ENCODE results near the gene PI4KB. TPM values are rescaled to one million over a fixed set of nuclear protein-coding genes. Genes with fewer than 3 reads are reported as not detected.

The PI4KB gene
- total RNA-seq, 1 experiment from 2014 or later = 52.7 TPM

DNA sequence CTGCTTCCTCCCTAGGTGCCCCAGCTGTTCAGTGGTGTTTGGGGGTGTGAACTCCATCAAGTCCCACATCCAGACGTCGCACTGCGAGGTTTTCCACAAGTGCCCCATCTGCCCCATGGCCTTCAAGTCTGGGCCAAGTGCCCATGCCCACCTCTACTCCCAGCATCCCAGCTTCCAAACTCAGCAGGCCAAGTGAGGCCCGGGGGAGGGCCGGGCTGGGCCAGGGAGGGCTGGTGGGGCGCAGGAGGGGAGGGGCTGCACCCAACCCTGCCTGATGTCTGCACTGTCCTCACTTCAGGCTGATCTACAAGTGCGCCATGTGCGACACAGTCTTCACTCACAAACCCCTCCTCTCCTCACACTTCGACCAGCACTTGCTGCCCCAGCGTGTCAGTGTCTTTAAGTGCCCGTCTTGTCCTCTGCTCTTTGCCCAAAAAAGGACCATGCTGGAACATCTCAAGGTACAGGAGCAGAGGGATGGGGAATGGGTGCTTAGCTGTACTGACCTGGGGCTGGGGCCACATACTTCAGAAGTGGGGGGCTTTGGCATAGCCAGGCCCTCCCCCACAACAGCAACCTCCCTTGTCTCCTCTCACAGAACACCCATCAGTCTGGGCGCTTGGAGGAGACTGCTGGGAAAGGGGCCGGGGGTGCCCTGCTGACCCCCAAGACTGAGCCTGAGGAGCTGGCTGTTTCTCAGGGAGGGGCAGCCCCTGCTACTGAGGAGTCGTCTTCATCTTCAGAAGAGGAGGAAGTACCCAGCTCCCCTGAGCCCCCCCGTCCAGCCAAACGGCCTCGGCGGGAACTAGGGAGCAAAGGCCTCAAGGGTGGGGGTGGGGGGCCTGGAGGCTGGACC, 37.9 kb downstream of the PI4KB start:
- Histone ChIP-seq H3K4me1 (no peaks in the 10 kb centered on the region), H3K27me3 (replicated peaks; ENCODE audit: control insufficient read depth, insufficient read depth, low read length) (no peaks in the 10 kb centered on the region), H3K4me3 (ENCODE audit: low read depth, low read length) (no peak overlapping the region), H3K36me3 (ENCODE audit: control insufficient read depth, insufficient read depth, low read length) (peaks cover 7% of the 10 kb centered on the region), H3K9me3 (no peaks in the 10 kb centered on the region)
- TF ChIP-seq, protein P1, sequence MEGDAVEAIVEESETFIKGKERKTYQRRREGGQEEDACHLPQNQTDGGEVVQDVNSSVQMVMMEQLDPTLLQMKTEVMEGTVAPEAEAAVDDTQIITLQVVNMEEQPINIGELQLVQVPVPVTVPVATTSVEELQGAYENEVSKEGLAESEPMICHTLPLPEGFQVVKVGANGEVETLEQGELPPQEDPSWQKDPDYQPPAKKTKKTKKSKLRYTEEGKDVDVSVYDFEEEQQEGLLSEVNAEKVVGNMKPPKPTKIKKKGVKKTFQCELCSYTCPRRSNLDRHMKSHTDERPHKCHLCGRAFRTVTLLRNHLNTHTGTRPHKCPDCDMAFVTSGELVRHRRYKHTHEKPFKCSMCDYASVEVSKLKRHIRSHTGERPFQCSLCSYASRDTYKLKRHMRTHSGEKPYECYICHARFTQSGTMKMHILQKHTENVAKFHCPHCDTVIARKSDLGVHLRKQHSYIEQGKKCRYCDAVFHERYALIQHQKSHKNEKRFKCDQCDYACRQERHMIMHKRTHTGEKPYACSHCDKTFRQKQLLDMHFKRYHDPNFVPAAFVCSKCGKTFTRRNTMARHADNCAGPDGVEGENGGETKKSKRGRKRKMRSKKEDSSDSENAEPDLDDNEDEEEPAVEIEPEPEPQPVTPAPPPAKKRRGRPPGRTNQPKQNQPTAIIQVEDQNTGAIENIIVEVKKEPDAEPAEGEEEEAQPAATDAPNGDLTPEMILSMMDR (IDR thresholded peaks at IDR 0.05; ENCODE audit: insufficient read depth in 1 of 2, low read depth in 1 of 2, low read length in 1 of 2, severe bottlenecking in 1 of 2, unreplicated experiment in 1 of 2) = no peak
- Mint-ChIP-seq H3K9me3 (ENCODE audit: unreplicated experiment) (no peaks in the 10 kb centered on the region), H3K27me3 (ENCODE audit: insufficient read depth, unreplicated experiment) (no peaks in the 10 kb centered on the region), H3K27ac (ENCODE audit: unreplicated experiment) (peak overlapping the region; percentile 48), H3K36me3 (ENCODE audit: insufficient read depth, unreplicated experiment) (peaks cover 81% of the 10 kb centered on the region), H3K4me3 (ENCODE audit: unreplicated experiment) (no peak overlapping the region), H3K4me1 (ENCODE audit: low read depth, unreplicated experiment) (peaks cover 5% of the 10 kb centered on the region)
- no TSS peak for BruUV-seq (replicated peaks)
- intact Hi-C loops (cut with micrococcal nuclease; ENCODE audit: unreplicated experiment) = no loop called here
- POLR2A ChIA-PET = no interaction called here
- CTCF ChIA-PET = no interaction called here
- no peak for DNase-seq

DNA sequence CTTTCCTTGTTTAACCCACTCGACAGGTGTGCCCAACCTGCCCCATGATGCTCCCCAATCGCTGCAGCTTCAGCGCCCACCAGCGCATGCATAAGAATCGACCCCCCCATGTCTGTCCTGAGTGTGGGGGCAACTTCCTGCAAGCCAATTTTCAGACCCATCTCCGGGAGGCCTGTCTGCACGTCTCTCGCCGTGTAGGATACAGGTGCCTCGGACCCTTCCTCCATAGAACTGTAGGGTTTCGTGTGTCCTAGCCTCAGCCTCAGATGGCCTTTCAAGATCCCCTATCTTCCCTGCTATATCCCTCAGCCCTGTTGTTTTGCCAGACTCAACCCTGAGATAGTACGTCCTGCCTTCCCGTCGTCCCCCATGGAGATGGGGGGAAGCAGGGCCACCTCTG, 38.7 kb downstream of the PI4KB start:
- POLR2A ChIA-PET = no interaction called here
- peaks cover 7% of the 10 kb centered on the region for H3K36me3 ChIP-seq (ENCODE audit: control insufficient read depth, insufficient read depth, low read length)
- Mint-ChIP-seq H3K4me3 (ENCODE audit: unreplicated experiment) (no peak overlapping the region), H3K36me3 (ENCODE audit: insufficient read depth, unreplicated experiment) (peaks cover 78% of the 10 kb centered on the region), H3K9me3 (ENCODE audit: unreplicated experiment) (no peaks in the 10 kb centered on the region), H3K4me1 (ENCODE audit: low read depth, unreplicated experiment) (peaks cover 6% of the 10 kb centered on the region), H3K27ac (ENCODE audit: unreplicated experiment) (no peak overlapping the region), H3K27me3 (ENCODE audit: insufficient read depth, unreplicated experiment) (no peaks in the 10 kb centered on the region)
- DNase-seq = no peak
- no peak overlapping the region for H3K4me3 ChIP-seq (ENCODE audit: low read depth, low read length)
- H3K27me3 ChIP-seq (replicated peaks; ENCODE audit: control insufficient read depth, insufficient read depth, low read length) = no peaks in the 10 kb centered on the region
- 0 out of 2 replicates have a peak, but pooled peaks cover 3% of the 10 kb centered on the region for H3K4me1 ChIP-seq
- intact Hi-C loops (cut with micrococcal nuclease; ENCODE audit: unreplicated experiment) = no loop called here
- CTCF ChIA-PET = no interaction called here
- TF ChIP-seq, protein P1 (IDR thresholded peaks at IDR 0.05; ENCODE audit: insufficient read depth in 1 of 2, low read depth in 1 of 2, low read length in 1 of 2, severe bottlenecking in 1 of 2, unreplicated experiment in 1 of 2) = no peak
- no peaks in the 10 kb centered on the region for H3K9me3 ChIP-seq
- BruUV-seq (replicated peaks) = no TSS peak

DNA sequence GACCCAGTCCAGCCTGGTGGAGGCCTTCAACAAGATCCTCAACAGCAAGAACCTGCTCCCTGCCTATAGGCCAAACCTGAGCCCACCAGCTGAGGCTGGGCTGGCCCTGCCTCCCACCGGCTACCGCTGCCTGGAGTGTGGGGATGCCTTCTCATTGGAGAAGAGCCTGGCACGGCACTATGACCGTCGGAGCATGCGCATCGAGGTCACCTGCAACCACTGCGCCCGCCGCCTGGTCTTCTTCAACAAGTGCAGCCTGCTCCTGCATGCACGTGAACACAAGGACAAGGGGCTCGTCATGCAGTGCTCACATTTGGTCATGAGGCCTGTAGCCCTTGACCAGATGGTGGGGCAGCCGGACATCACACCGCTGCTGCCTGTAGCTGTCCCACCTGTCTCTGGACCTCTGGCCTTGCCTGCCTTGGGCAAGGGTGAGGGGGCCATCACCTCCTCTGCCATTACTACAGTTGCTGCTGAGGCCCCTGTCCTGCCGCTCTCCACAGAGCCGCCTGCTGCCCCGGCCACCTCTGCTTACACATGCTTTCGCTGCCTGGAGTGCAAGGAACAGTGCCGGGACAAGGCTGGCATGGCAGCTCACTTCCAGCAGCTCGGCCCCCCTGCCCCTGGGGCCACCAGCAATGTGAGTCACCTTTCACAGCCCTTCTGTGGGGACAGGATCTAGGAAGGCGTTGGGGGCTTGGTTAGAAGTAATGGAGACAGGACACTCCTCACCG, 39.3 kb downstream of the PI4KB start:
- TF ChIP-seq, protein P1 (IDR thresholded peaks at IDR 0.05; ENCODE audit: insufficient read depth in 1 of 2, low read depth in 1 of 2, low read length in 1 of 2, severe bottlenecking in 1 of 2, unreplicated experiment in 1 of 2) = no peak
- no peaks in the 10 kb centered on the region for H3K27me3 Mint-ChIP-seq (ENCODE audit: insufficient read depth, unreplicated experiment)
- Histone ChIP-seq H3K4me3 (ENCODE audit: low read depth, low read length) (no peak overlapping the region), H3K9me3 (no peaks in the 10 kb centered on the region), H3K36me3 (ENCODE audit: control insufficient read depth, insufficient read depth, low read length) (peaks cover 7% of the 10 kb centered on the region), H3K4me1 (0 out of 2 replicates have a peak, but pooled peaks cover 4% of the 10 kb centered on the region), H3K27me3 (replicated peaks; ENCODE audit: control insufficient read depth, insufficient read depth, low read length) (no peaks in the 10 kb centered on the region)
- peaks cover 6% of the 10 kb centered on the region for H3K4me1 Mint-ChIP-seq (ENCODE audit: low read depth, unreplicated experiment)
- no peak overlapping the region for H3K4me3 Mint-ChIP-seq (ENCODE audit: unreplicated experiment)
- BruUV-seq (replicated peaks) = no TSS peak
- no peak for DNase-seq
- CTCF ChIA-PET = no interaction called here
- intact Hi-C loops (cut with micrococcal nuclease; ENCODE audit: unreplicated experiment) = no loop called here
- no peaks in the 10 kb centered on the region for H3K9me3 Mint-ChIP-seq (ENCODE audit: unreplicated experiment)
- POLR2A ChIA-PET = no interaction called here
- peaks cover 76% of the 10 kb centered on the region for H3K36me3 Mint-ChIP-seq (ENCODE audit: insufficient read depth, unreplicated experiment)
- H3K27ac Mint-ChIP-seq (ENCODE audit: unreplicated experiment) = no peak overlapping the region

All from Caco-2 (cell line).